NCI-H128 (cell line): ENCODE measurements around the gene MRPS18A.

Experiments
- DNase-seq: peaks from one replicate; lab custom pipeline; 2025; ENCODE audit not compliant: unreplicated experiment; lab: John Stamatoyannopoulos, UW

Gene MRPS18A

DNA sequence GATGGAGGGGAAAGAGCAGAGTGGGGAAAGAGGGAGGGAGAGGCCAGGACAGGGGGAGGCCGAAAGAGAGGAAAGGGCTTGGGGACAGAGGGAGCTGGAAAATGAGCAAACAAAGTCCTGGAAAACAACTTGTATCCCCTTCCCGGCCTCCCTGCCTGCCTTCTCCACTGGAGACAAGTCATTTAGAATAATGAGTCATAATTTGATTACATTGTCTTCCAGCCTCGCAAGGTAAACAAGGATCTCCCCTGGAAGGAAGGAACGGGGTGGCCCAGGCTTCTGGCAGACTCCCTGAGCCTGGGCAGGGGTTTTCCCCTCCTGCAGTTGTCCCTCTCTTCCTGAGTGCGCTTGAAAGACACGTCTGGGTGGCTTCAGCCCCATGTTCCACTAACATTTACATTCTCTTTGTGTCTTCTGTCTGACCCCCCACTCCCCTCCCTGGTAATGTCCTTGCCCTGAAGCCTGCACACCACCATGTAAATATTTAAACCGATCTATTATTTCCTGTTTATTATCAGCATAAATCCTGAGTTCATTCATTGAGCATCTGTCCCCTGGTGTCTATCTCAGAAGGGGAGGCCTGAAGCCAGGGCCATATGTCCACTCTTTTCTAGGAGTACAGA, 12.1 kb upstream of the MRPS18A start:
- DNase-seq = no peak

DNA sequence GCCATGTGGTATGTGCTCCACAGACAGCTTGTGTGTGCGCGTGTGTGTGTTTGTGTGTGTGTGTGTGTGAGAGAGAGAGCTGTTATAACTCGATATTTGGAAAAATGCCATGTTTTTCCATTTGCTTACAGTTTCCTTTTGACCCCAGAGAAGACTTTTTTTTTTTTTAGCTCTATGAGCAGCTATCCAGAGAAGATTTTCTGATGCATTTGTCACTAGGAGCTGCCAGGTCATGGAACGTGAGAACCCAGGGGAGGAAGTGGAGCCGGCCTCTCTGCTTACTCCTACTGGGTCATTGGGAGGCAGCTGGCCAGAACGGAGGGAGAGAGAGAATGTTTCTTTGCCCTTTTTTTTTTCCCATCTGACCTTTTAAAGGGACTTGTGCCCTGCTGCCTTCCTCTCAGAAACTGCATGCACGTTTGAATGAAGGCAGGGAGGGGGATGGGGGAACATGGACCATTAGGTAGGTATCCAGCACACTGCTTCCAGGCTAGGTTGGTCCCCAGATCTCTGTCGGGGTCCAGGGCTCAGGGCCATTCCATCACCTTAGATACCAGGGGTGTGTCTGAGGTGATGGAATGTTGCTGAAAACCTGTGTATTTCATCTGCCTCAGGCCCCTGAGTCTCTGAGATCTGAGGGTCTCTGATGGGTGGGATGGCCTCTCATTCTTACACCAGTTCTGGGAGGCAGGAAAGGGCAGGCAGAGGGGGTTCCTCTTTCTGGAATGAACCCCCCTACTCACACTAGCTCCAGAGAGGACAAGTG, 11.2 kb upstream of the MRPS18A start:
- no peak for DNase-seq

DNA sequence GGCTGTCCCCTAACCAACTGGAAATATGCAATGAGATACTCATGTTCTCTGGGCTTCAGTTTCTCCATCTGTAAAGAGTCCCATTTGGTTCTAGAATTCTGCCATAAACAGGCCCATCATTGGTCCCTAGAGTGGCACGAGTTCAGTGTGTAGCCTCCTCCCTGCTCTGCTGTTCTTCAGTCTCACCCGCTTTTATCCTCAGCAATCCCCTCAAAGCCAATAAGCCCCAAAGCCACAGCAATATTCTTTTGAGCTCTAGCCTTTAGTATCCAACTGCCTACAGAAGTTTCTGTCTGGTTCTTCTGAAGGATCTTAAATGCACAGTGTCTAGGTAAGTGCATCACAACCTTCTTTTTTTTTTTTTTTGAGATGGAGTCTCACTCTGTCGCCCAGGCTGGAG, 9.8 kb upstream of the MRPS18A start:
- DNase-seq = no peak

DNA sequence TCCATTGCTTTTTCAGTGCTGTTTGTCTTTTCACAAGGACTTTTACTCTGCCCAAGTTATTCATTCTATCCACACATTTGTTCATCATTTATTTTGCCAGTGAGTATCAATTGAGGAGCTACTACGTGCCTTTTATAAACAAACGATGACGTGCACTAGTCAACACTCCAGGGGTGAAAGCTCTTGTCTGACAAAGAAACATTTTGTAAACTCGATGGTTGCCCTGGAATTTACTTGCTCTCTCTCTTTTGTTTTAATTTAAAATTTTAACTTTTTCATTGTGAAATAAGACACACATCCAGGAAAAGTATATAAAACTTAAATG, 8.3 kb upstream of the MRPS18A start:
- DNase-seq = no peak

- DNase-seq = no peak
These were observed 7.8 kb upstream of the MRPS18A start for GRCh38 chr6:43695215-43695966.

GRCh38 chr6:43689421-43689820, 1.8 kb upstream of the MRPS18A start:
- no peak for DNase-seq

DNA sequence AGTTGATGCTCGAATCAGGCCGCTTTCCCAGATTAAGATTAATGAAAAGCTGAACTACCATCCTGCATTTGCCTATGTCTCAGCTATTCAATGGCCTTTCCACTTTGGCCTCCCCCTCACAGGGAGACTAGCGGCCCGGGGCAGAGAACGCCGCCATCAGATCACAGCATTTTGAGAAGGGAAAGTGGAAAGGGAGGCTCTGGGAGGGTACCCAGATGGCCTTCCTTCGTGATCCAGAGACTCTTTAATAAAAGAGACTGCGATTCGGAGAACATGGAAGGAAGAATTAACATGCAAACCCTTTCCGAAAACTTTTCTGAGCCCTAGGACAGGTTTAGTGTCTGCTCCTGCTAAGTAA, 533 bp downstream of the MRPS18A start:
- DNase-seq = no peak

DNA sequence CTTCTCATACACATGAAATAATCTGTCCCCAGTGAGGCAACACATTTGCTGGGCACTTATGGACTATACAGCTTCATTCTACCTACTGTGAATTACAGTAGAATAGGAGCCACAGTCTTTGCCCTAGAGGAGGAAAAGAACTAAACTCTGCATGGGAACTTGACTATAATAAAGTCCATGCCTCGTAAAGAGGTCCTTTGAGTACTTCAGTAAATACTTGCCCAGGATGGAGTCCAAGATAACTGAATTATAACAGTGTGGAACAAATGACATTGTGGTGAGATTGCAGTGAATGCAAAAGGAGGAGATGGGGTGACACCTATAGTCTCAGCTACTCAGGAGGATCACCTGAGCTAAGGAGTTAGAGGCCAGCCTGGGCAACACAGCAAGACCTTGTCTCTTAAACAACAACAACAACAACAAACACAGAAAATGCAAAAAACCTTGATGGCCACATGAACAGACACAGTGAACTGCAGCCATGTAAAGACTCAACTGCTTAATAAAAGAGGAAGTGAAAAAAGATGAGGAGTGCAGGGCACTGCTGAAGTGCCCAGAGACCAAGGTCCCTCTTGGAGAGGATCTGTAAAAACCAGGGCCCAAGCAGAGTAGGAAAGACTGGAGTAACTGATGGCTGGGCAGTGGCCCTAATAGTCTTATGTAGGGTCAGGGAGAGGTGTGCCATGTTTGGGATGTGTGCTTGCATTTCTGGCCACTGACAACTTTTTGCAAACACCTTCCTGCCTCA, 3.7 kb downstream of the MRPS18A start:
- no peak for DNase-seq

GRCh38 chr6:43682724-43683429, 4.7 kb downstream of the MRPS18A start:
- DNase-seq = no peak

- no peak for DNase-seq
These were observed 6.3 kb downstream of the MRPS18A start for GRCh38 chr6:43681303-43681702.

DNA sequence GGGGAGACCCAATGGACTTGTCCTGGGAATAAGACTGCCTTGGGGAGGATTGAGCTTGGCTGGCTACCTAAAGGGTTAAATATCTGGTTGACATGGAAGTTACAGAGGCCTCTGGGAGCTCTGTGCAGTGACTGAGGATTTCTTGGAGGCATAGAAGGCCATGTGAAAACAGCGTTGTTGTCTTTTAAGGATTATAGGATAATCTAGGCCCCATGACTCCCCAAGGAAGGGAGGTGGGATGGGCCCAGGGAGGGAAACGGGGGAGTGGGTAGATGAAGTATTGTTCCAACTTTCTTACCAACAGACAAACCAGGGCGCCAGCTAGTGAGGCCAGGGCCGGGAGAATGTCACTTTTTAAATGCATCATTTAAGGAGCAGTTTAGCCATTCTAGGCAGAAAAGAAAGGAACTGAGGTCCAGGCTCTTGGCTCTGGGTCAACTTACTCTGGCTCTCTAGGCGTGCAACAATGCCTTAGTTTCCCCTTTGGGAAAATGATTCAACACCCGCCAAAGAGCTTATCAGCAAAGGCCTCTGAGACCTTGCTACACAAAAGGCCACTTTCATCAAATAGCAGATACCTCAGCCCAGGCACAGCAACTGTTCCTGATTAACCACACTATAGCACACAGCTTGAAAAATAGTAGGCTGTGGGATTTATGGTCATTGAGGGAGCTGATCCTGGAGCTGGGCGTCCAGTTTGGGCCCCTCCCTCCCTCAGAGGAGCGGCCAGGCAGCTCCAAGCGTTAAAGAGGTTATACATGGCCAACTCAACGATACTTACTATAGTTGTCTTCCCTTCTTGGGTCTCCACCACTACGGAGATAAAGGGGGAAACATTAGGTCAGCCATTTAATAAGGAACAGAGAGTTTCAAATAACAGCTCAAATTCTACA, 7.0 kb downstream of the MRPS18A start:
- no peak for DNase-seq

- DNase-seq = no peak
These were observed 8.5 kb downstream of the MRPS18A start for GRCh38 chr6:43679057-43679456.

DNA sequence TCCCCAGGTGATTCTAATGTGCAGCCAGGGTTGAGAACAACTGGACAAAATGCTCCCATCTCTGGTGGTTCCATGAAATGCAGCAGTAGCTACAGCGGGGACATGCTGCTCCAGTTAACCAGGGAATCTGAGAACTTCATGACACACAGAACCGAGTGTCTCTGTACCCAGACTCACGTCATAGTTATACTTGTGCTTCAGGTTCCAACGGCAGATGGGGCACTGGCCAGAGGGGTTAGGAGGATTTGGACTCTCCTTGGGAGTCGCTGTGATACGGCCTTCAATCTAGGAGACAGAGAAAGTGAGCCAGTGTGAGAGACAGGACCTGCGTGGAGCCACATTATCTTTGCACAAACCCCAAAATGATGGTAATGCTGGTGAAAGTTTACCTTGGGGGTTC, 9.2 kb downstream of the MRPS18A start:
- DNase-seq = no peak

DNA sequence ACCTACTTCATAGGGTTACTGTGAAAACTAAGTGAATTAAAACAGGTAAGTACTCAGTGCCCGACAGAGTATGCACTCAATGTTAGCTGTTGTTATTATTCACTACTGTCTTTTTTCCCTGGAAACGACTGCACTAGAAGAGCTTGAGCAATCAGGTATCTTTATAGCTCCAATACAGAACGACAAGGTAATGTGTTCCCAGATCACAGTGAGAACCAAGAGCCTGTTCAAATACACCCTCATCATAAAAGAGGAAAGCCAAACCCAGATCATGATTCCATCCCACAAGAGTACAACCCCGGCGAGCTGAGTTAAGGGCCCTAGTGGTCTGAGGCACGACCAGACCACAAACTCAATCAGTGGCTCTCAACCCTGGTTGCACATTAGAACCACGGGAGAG, 9.8 kb downstream of the MRPS18A start:
- no peak for DNase-seq

DNA sequence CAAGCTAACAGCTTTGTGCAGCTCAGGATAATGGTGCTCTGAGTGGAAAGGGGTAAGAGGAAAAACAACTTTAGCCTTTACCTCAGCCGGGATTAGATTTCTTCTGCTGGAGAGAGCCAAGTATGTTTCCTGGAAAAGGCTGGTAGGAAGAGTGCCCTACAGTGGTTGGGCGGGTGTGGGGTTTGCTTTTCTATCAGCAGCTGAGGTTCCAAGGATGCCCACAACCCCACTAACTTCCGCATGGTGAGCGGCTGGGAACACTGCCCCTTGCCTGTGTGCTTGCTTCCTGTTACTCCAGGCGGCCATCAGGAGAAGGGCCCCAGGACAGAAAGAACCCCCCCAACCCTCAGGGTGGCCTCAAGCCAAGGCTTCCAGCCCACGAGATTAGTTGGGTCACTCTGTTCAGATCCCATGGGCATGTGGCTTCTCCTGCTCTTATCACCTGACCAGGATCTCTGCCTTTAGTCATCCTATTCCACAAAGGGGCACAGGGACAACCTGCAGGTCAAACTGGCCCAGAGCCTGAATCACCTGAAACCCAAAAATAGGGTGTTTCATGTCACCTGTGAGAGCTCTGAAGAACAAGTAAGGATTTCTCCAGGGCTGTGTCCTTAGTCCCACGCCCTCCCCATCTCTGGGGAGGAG, 10.5 kb downstream of the MRPS18A start:
- no peak for DNase-seq

GRCh38 chr6:43674921-43675320, 12.7 kb downstream of the MRPS18A start:
- no peak for DNase-seq

DNA sequence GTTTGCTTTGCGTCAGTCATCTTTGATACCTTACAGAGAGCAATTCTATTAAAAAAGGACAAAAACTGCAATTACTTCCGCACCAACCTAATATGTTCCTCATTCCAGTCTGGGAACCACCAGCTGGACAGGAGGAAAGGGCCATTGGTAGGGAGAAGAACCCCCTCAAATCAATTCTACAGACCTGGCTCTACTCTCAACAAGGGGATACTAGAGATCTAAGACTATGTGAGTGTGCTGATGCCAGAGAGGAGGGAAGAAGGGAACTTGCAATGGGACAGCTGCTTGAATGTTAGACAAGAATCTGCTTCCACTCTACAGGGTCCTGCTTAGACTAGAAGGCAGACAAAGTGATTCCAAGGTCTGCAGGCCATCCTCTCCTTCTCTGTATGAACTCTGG, 13.3 kb downstream of the MRPS18A start:
- no peak for DNase-seq

DNA sequence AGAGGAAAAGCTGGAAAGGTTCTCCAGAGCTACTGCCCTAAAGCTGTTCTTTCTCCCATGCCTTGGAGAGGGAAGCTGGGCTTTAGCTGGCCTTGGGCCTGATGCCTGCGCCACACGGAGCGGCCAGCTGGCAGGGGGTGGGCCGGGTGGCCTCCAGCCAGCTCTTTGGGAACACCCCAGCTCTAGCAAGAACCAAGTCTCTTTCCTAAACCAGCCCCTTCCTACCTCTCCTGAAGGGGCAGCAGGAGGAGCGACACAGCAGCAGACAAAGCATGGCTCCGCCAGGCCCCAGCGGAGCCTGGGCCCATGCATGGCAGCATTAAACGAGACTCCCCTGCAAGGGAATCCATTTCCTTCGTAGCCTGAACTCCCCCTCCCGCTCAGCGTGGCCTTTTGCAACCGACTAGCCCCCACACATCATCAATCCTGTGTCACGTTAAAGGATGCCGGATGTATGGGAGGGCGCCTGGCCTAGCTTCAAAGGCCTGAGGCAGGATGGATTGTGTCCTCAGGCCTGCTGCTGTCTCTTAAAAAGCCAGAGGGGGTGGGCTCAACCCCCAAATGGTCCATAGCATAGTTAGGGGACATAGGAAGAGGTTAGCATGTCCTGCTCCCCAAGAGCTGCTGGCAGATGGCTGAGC, 14.0 kb downstream of the MRPS18A start:
- DNase-seq = no peak
